ENCODE measurements around the gene KIF6. TPM values are rescaled to one million over a fixed set of nuclear protein-coding genes. Genes with fewer than 3 reads are reported as not detected.

The KIF6 gene
- total RNA-seq, 4 donors from 2014 or later: 0.47 to 2.3 (median 0.97) TPM

GRCh38 chr6:39282774-39283173, 442.4 kb downstream of the KIF6 start:
- Histone ChIP-seq H3K27ac (no peak overlapping the region), H3K4me1 (no peaks in the 10 kb centered on the region), H3K27me3 (peaks cover 31% of the 10 kb centered on the region), H3K36me3 (no peaks in the 10 kb centered on the region), H3K4me3 (no peak overlapping the region), H3K9me3 (no peaks in the 10 kb centered on the region)
- no peak for TF ChIP-seq POLR2A (IDR thresholded peaks at IDR 0.05)
- TF ChIP-seq, protein P1, sequence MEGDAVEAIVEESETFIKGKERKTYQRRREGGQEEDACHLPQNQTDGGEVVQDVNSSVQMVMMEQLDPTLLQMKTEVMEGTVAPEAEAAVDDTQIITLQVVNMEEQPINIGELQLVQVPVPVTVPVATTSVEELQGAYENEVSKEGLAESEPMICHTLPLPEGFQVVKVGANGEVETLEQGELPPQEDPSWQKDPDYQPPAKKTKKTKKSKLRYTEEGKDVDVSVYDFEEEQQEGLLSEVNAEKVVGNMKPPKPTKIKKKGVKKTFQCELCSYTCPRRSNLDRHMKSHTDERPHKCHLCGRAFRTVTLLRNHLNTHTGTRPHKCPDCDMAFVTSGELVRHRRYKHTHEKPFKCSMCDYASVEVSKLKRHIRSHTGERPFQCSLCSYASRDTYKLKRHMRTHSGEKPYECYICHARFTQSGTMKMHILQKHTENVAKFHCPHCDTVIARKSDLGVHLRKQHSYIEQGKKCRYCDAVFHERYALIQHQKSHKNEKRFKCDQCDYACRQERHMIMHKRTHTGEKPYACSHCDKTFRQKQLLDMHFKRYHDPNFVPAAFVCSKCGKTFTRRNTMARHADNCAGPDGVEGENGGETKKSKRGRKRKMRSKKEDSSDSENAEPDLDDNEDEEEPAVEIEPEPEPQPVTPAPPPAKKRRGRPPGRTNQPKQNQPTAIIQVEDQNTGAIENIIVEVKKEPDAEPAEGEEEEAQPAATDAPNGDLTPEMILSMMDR (IDR thresholded peaks at IDR 0.05): no peak
- no peak for TF ChIP-seq POLR2AphosphoS5 (IDR thresholded peaks at IDR 0.05)
- no peak for TF ChIP-seq EP300 (IDR thresholded peaks at IDR 0.05)
- ATAC-seq: no peak
- 50 to 63% methylated on average over 2 of the region's 2 CpGs for WGBS, 2 donors (ENCODE audit: low coverage in 1 of 2)

DNA sequence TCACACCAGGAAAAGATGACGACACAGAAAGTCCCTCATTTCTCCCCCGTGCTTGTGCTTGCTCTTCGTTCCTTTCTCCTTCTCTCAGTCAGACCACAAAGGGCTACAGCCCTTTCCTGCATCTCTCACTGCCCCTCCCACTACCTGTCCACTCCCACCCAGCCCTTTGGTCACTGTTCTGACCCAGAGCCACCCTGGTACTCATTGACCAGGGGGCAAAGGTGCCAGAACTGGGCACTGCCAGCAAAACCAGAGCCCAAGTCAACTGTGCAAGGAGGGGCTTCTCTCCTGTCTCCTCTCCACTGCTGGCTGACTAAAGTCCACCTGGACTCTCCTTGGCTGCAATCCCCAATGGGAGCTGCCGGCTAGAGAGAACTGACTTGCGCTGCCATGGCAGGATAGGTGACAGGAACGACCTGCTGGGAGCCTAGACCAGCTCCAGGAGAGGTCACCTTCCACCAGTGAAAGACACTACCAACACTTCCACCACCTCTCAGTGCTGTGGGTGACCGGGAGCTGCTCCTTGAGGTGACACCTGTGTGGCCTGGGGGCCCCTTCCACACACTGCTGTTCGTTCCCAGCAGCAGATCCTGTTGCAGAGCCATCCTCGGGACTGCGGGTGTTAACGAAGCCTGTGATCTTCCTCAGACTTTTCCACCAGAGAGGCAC, 443.8 kb downstream of the KIF6 start:
- no peak overlapping the region for H3K27ac ChIP-seq
- TF ChIP-seq EP300 (IDR thresholded peaks at IDR 0.05): no peak
- no peak for TF ChIP-seq POLR2A (IDR thresholded peaks at IDR 0.05)
- TF ChIP-seq, protein P1 (IDR thresholded peaks at IDR 0.05): no peak
- no peak for TF ChIP-seq POLR2AphosphoS5 (IDR thresholded peaks at IDR 0.05)
- H3K4me1 ChIP-seq: no peaks in the 10 kb centered on the region
- H3K9me3 ChIP-seq: no peaks in the 10 kb centered on the region
- ATAC-seq: no peak
- peaks cover 31% of the 10 kb centered on the region for H3K27me3 ChIP-seq
- H3K4me3 ChIP-seq: no peak overlapping the region
- WGBS, 2 donors (ENCODE audit: low coverage in 1 of 2): 78% methylated on average over 3 of the region's 11 CpGs; no CpG with 5 or more reads in 1 of the 2 donors
- H3K36me3 ChIP-seq: no peaks in the 10 kb centered on the region

DNA sequence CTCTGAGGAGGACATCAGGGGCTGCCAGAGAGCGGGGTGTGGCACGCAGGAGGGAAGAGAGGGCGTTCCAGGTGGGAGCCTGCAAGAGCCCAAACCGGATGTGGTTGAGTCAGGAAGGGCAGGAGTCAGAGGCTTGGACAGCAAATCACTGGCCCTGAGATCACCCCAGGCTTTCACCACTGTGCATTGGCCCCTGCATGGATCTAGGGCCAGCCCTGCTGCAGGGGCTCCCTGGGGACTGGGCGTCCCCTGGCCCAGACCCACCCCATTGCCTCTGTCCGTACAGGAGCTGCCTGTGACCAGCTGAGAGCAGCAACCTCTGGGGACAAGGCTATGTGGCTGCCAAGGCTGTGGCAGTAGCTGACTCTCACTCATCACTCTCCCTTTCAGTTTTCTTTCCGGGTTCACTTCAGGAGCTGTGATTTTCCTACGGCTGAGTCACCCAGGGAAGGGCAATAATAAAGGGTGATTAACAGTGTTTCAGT, 444.9 kb downstream of the KIF6 start:
- H3K9me3 ChIP-seq: no peaks in the 10 kb centered on the region
- ATAC-seq: peak; percentile 69
- WGBS, 2 donors (ENCODE audit: low coverage in 1 of 2): 45 to 80% methylated on average over 1 to 4 of the region's 8 CpGs
- H3K27ac ChIP-seq: no peak overlapping the region
- no peaks in the 10 kb centered on the region for H3K4me1 ChIP-seq
- TF ChIP-seq POLR2AphosphoS5 (IDR thresholded peaks at IDR 0.05): no peak
- TF ChIP-seq, protein P1 (IDR thresholded peaks at IDR 0.05): no peak
- no peak overlapping the region for H3K4me3 ChIP-seq
- H3K36me3 ChIP-seq: no peaks in the 10 kb centered on the region
- H3K27me3 ChIP-seq: peaks cover 31% of the 10 kb centered on the region

Small RNAs within 50 kb of the gene (small RNA-seq; reads per million reads assigned to genes)
- 0 reads per million in 4 donors for gene RNU1-54P

Other genes with a start within 250 kb of the KIF6 start
- 100 to 1,000 TPM; 200 to 373 (median 270) TPM for gene DAAM2, start 67.0 kb upstream of the KIF6 start, total RNA-seq
- 10 to 100 TPM; 24.0 to 33.0 (median 29.3) TPM for gene MOCS1, start 209.1 kb upstream of the KIF6 start, total RNA-seq

Measured in gastroesophageal sphincter (tissue), 4 donors.